Measurements from ENCODE around the gene CEP41. TPM values are rescaled to one million over a fixed set of nuclear protein-coding genes. Genes with fewer than 3 reads are reported as not detected.
"Not testable (repeated sequence)": the region's sequence is repeated elsewhere in the genome, so short reads cannot be mapped to it uniquely, and the experiment has no call there.

The CEP41 gene
- total RNA-seq, 8 experiments from 2014 or later, result 7.0 to 22.6 (median 17.9) TPM

DNA sequence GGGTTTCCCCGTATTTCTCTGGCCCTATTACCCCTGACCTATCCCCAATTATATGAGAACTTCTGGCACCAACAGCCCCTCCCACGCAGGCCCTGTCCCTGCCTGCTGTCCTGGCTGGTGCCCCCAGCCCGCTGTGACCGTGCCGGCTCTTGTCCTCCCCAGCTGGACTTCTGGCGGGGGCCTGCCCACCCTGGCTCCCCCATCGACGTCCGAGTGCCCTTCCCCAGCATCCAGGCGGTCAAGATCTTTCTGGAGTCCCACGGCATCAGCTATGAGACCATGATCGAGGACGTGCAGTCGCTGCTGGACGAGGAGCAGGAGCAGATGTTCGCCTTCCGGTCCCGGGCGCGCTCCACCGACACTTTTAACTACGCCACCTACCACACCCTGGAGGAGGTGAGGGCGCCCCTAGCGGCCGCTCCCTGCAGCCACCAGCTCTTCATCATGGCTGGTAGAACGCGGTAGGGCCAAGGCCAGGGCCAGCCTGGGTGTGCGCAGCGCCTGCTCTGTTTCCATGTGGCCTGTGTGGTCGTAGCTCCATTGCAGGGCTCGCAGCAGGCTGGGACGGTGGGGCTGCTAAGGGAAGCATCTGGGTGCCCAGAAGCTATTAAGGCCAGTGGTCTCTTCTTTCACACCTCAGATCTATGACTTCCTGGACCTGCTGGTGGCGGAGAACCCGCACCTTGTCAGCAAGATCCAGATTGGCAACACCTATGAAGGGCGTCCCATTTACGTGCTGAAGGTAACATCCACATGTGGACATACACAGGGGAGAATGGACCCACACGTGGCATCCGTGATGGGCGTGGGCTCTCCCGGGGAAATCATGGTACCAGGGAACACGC, 59.1 kb downstream of the CEP41 start:
- H3K4me3 ChIP-seq, result no peak overlapping the region
- in situ Hi-C loops (cut with MboI; ENCODE audit: low pct_unique_long_range_greater_than_20kb in 2 of 9, low sequenced_read_pairs in 9 of 9, unreplicated experiment in 9 of 9), result no loop called here
- peaks cover 15 to 16% of the 10 kb centered on the region in 2 donors for H3K4me1 ChIP-seq (replicated peaks in 1 of 2)
- ATAC-seq (replicated peaks in 6 of 8), result no peak
- H3K27ac ChIP-seq, result no peak overlapping the region
- 86 to 100% (median 100%) methylated on average over 1 to 16 of the region's 41 CpGs; no CpG with 5 or more reads in 1 of the 10 experiments for WGBS, 10 experiments

DNA sequence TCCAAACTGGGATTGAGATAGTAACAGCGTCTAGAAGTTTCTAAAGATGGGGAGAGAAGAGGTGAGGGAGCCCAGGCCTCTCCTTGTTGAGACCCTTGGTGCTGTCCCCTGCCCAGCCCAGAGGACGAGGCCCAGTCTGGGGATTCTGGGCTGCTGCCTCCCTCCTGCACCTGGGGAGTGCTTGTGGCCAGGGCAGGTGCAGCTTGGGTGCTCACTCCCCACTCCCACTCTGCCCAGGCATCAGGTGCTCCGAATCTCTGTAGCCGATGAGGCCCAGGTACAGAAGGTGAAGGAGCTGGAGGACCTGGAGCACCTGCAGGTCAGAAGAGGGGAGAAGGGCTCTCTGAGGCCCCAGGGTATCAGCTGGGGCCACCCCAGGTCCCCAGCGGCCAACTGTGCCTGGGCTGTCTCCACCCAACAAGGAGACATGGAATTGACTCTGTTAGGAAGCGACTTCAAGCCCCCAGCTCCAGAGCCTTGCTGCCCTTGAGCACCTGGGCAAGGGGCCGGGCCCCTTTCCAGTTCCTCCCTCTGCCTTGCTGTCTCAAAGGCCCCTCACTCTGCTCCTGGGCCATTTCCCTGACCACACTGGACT, 59.9 kb downstream of the CEP41 start:
- Histone ChIP-seq H3K27ac (no peak overlapping the region), H3K4me1 (replicated peaks in 1 of 2) (peaks cover 15 to 16% of the 10 kb centered on the region in 2 donors), H3K4me3 (no peak overlapping the region)
- ATAC-seq (replicated peaks in 6 of 8), result no peak
- WGBS, 10 experiments, result 40 to 100% (median 90%) methylated on average over 1 to 2 of the region's 7 CpGs; no CpG with 5 or more reads in 5 of the 10 experiments
- in situ Hi-C loops (cut with MboI; ENCODE audit: low pct_unique_long_range_greater_than_20kb in 2 of 9, low sequenced_read_pairs in 9 of 9, unreplicated experiment in 9 of 9), result no loop called here

DNA sequence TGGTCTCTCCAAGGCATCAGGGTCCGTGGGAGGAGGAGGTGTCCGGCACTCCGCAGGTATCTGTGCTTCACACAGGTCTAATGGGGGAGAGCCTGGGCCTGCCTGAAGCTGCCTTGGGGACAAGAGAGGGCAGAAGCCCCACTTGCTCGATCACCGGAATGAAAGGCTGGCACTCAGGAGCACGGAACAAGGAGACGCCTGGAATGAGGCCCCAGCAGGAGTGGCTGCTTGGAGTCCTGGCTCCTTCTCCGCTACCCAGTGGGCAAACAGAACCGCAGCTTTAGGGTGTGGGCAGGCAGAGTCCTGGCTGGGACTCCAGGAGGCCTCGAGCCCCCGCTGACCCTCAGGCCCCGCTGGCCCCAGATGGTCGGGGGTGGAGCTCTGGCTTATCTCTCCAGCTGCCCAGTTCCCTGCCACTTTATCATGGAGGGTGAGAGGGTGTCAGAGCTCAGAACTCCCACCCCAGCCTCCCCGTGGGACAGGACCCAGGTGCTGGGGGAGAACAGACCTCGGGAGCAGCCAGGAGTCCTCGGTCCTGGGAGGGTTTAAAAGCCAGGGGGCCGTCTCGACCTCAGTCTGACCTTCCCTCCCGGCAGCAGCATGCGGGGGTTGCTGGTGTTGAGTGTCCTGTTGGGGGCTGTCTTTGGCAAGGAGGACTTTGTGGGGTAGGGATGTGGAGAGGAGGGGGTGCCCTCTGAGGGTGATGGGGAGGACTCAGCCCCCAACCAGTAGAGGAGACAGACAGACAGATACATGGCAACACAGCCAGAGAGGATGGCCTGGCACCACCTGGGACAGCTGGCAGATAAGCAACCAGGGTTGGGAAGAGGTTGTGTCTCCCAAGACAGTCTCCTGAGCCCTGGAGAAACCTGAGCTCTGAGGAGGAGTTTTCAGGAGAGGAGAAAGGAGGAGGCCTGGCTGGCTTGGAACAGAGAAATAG, 60.6 kb downstream of the CEP41 start, which contains the start of gene CPA1:
Gene CPA1, plus strand, starts transcription at position 574 of the 940 bp plus-strand sequence. Its CDS starts 27 bp downstream, at position 601.
- WGBS, 10 experiments, result 15 to 69% methylated on average over 3 to 5 of the region's 20 CpGs; no CpG with 5 or more reads in 8 of the 10 experiments
- in situ Hi-C loops (cut with MboI; ENCODE audit: low pct_unique_long_range_greater_than_20kb in 2 of 9, low sequenced_read_pairs in 9 of 9, unreplicated experiment in 9 of 9), result no loop called here
- no peak within 1 kb of the TSS for H3K4me3 ChIP-seq
- H3K4me1 ChIP-seq (replicated peaks in 1 of 2), result peaks cover 15 to 16% of the 10 kb centered on the region in 2 donors
- ATAC-seq (replicated peaks in 6 of 8), result peak in 7 of 8 experiments; percentile 34 to 70 (median 59)
- peak within 1 kb of the TSS; percentile 9 to 20 for H3K27ac ChIP-seq

DNA sequence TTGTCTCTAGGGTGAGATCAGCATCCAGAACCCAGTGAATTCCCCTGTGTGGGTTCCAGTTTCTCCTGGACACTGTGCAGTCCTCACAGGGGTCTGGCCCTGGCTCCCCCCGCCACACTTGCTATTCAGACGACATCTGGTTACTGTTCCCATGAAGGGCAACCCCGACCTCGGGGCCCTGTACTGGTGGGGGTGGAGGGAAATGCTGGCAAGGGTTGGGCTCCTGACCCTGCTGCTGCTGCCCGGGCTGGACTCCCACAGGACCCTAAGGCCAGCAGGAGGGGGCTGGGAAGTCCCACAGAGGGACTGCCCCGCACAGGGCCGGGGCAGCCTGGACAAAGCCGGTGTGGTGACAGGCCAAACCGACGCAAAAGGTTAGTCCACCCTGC, 61.3 kb downstream of the CEP41 start:
- 30% methylated on average over 2 of the region's 10 CpGs; no CpG with 5 or more reads in 9 of the 10 experiments for WGBS, 10 experiments
- peak in 4 of 8 experiments; percentile 26 to 43 (median 34) for ATAC-seq (replicated peaks in 6 of 8)
- peak overlapping the region in 1 of 2 donors; percentile 20 for H3K27ac ChIP-seq

DNA sequence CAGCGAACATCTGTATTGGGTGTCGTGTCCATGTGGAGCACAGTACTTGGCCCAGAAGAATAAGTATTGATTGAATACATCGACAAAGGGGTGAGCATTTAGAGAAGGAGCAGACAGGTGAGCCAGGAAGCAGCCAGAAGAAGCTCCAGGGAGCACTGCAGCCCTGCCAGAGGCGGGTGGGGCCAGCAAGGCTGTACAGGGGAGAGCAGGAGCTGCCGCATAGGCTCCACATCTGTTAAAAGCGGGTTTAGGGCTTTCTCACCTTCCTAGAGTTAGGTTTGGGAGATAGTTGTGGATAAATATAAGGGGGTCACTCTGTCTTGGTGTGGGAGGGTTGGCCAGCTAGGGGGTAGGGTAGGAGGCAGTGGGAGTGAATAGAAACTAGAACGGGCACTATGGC, 61.8 kb downstream of the CEP41 start:
- Histone ChIP-seq H3K4me1 (replicated peaks in 1 of 2) (peaks cover 19 to 23% of the 10 kb centered on the region in 2 donors), H3K4me3 (no peak overlapping the region), H3K27ac (peak overlapping the region in 1 of 2 donors; percentile 20)
- 20 to 100% (median 91%) methylated on average over 1 to 5 of the region's 7 CpGs; no CpG with 5 or more reads in 6 of the 10 experiments for WGBS, 10 experiments
- in situ Hi-C loops (cut with MboI; ENCODE audit: low pct_unique_long_range_greater_than_20kb in 2 of 9, low sequenced_read_pairs in 9 of 9, unreplicated experiment in 9 of 9), result no loop called here
- ATAC-seq (replicated peaks in 6 of 8), result no peak

More for the DNA sequence above, 61.3 kb downstream of the CEP41 start:
- Histone ChIP-seq H3K4me3 (no peak overlapping the region), H3K4me1 (replicated peaks in 1 of 2) (peaks cover 15 to 18% of the 10 kb centered on the region in 2 donors)
- in situ Hi-C loops (cut with MboI; ENCODE audit: low pct_unique_long_range_greater_than_20kb in 2 of 9, low sequenced_read_pairs in 9 of 9, unreplicated experiment in 9 of 9), result no loop called here

DNA sequence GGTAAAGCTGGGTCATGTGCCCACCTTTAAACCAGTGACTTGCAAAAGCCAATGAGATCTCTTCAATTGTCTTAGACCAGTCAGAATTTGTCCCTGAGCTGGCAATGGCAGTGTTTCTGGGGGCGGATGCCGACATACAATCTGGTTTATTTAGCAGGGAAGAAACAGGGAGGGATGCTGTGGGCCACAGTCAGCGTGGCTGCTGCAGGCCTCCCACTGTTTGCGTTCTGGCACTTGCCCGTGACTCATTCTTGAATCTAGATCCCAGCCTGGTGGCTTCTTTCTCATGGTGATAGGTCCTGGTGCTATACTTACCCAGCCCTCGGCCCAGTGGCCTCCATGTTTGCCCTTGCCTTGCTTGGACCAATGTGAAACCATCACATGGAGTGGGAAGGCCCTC, 63.6 kb downstream of the CEP41 start:
- 53 to 100% (median 67%) methylated on average over 1 to 6 of the region's 6 CpGs; no CpG with 5 or more reads in 1 of the 10 experiments for WGBS, 10 experiments
- in situ Hi-C loops (cut with MboI; ENCODE audit: low pct_unique_long_range_greater_than_20kb in 2 of 9, low sequenced_read_pairs in 9 of 9, unreplicated experiment in 9 of 9), result no loop called here
- Histone ChIP-seq H3K27ac (no peak overlapping the region), H3K4me1 (replicated peaks in 1 of 2) (peaks cover 35 to 41% of the 10 kb centered on the region in 2 donors), H3K4me3 (no peak overlapping the region)
- no peak for ATAC-seq (replicated peaks in 6 of 8)

DNA sequence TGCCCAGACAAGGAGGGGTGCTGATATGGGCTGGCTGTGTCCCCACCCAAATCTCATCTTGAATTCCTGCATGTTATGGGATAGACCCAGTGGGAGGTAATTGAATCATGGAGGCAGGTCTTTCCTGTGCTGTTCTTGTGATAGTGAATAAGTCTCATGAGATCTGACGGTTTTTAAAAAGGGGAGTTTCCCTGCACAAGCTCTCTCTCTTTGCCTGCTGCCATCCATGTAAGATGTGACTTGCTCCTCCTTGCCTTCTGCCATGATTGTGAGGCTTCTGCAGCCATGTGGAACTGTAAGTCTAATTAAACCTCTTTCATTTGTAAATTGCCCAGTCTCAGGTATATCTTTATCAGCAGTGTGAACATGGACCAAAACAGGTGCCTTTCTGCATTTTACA, 64.4 kb downstream of the CEP41 start:
- WGBS, 10 experiments, result 20 to 100% (median 83%) methylated on average over 1 of the region's 1 CpG; no CpG with 5 or more reads in 7 of the 10 experiments
- in situ Hi-C loops (cut with MboI; ENCODE audit: low pct_unique_long_range_greater_than_20kb in 2 of 9, low sequenced_read_pairs in 9 of 9, unreplicated experiment in 9 of 9); ATAC-seq (replicated peaks in 6 of 8); H3K4me3 ChIP-seq; H3K27ac ChIP-seq: not testable (repeated sequence)
- H3K4me1 ChIP-seq (replicated peaks in 1 of 2), result peaks cover 35 to 44% of the 10 kb centered on the region in 2 donors

DNA sequence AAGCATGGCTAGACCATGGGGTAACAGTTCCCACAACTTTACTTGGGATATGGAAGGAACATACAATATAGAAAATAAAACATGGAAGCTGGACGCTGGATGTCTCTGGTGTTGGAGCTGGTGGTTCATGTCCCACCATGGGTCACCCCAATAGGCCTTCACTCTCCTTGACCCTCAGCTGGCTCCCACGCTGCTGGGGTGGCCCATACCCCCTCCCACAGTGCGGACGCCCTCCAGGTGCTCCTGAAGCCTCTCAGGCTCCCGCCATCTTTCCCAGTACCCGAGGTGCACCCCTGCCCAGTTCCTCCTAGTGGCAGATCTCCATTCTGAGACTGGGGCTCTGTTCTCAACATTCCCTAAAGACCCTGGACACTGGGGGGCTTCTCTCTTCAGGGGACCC, 66.3 kb downstream of the CEP41 start:
- Histone ChIP-seq H3K27ac (peak overlapping the region; percentile 70 to 94), H3K4me3 (no peak overlapping the region), H3K4me1 (replicated peaks in 1 of 2) (peaks cover 19 to 30% of the 10 kb centered on the region in 2 donors)
- in situ Hi-C loops (cut with MboI; ENCODE audit: low pct_unique_long_range_greater_than_20kb in 2 of 9, low sequenced_read_pairs in 9 of 9, unreplicated experiment in 9 of 9), result no loop called here
- no peak for ATAC-seq (replicated peaks in 6 of 8)
- 83 to 96% (median 93%) methylated on average over 1 to 5 of the region's 6 CpGs; no CpG with 5 or more reads in 5 of the 10 experiments for WGBS, 10 experiments

DNA sequence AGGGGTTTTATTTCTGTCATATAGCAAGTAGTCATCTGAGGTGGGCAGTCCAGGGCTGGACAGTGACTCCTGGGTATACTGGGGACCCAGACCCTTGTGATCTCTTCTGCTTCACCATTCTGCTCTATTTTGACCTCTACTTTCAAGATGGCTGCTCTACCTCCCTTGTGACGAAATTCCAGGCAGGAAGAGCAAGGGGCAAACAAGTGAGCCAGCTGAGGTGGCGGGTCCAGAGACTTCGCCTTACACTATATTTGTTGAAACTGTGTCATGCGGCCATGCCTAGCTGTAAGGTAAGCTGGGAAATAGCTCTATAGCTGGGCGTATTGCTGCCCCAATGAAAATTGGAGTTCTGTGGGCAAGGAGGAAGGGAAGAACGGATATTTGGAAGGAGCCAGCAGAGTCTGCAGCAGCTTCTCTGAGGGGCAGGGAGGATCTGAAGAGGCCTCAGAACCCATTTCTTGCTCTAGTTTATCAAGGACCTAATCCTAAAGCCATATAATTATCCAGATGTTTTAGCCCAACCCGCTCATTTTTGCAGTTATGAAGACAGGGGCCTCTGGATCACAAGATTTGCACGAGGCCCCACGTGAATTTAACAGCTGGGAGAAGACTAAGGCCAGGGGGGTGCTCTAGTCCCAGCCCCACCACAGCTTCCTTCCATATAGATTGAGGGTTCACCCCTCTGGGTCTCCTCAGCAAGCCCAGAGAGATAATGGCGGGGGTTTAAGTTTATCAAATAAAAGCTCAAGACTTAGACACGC, 68.2 kb downstream of the CEP41 start:
- peak overlapping the region; percentile 70 to 94 for H3K27ac ChIP-seq
- H3K4me1 ChIP-seq (replicated peaks in 1 of 2), result peaks cover 26 to 40% of the 10 kb centered on the region in 2 donors
- 64 to 100% (median 81%) methylated on average over 1 to 9 of the region's 11 CpGs for WGBS, 10 experiments
- H3K4me3 ChIP-seq, result no peak overlapping the region
- ATAC-seq (replicated peaks in 6 of 8), result no peak
- in situ Hi-C loops (cut with MboI; ENCODE audit: low pct_unique_long_range_greater_than_20kb in 2 of 9, low sequenced_read_pairs in 9 of 9, unreplicated experiment in 9 of 9), result no loop called here

DNA sequence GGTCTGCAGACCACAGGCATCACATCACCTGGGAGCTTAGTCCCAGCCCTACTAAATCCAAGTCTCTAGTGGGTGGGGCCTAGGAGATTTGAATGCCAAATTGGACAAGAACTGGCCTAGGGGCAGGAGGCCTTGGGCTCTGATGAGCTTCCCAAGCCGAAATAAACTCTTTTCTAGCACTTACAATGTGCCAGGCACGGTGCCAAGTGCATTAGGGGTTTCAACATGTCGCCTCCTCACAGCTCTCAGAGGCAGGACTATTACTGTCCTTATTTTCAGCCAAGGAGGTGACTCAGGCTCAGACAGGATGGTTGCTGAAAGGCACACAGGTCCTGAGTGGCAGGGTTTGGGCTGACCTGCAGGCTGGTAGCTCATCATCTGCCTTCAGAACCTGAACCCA, 69.8 kb downstream of the CEP41 start:
- in situ Hi-C loops (cut with MboI; ENCODE audit: low pct_unique_long_range_greater_than_20kb in 2 of 9, low sequenced_read_pairs in 9 of 9, unreplicated experiment in 9 of 9), result no loop called here
- Histone ChIP-seq H3K4me1 (replicated peaks in 1 of 2) (peaks cover 34 to 52% of the 10 kb centered on the region in 2 donors), H3K4me3 (no peak overlapping the region), H3K27ac (no peak overlapping the region)
- 72 to 100% (median 87%) methylated on average over 1 to 3 of the region's 3 CpGs; no CpG with 5 or more reads in 5 of the 10 experiments for WGBS, 10 experiments
- ATAC-seq (replicated peaks in 6 of 8), result no peak

DNA sequence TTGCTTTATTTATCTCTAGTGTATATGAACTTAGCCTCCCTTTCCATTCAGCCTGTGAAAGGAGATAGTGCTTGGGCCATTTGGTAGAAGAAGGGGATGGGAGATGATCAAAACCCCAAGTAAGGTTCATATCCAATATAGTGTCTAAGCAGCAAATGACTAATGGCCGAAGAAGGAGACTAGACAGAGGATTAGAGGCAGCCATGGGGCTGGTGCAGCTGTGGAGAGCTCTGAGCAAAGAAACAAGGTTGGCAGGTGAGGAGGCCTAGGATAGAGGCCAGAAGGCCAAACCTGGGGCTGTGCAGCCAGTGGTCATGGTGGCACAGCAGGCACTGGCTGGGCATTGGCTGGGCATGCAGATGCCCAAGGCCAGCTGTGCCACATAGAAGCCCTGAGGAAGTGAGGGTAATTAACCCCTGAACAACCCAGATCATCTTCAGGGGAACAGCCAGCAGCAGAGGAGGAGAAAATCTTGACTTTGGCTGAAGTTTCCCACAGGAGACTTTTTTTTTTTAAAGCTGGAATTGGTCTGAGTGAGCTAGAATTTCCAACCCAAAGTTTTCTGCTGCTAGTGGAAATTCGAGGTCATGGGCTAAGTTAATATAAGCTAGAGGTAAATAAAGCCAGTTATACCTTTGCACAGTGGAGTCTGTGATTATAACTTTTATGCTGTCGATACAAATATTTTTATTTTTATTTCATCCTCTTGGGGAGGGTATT, 70.8 kb downstream of the CEP41 start:
- in situ Hi-C loops (cut with MboI; ENCODE audit: low pct_unique_long_range_greater_than_20kb in 2 of 9, low sequenced_read_pairs in 9 of 9, unreplicated experiment in 9 of 9), result no loop called here
- no peak for ATAC-seq (replicated peaks in 6 of 8)
- Histone ChIP-seq H3K27ac (no peak overlapping the region), H3K4me3 (no peak overlapping the region), H3K4me1 (replicated peaks in 1 of 2) (peaks cover 44 to 63% of the 10 kb centered on the region in 2 donors)
- WGBS, 10 experiments, result 40 to 100% (median 64%) methylated on average over 1 to 3 of the region's 3 CpGs; no CpG with 5 or more reads in 1 of the 10 experiments
